ENCODE measurements around the gene CORO2B.
A peak's percentile ranks its signal among the peaks of the same experiment; 100 is the strongest.

Gene CORO2B

DNA sequence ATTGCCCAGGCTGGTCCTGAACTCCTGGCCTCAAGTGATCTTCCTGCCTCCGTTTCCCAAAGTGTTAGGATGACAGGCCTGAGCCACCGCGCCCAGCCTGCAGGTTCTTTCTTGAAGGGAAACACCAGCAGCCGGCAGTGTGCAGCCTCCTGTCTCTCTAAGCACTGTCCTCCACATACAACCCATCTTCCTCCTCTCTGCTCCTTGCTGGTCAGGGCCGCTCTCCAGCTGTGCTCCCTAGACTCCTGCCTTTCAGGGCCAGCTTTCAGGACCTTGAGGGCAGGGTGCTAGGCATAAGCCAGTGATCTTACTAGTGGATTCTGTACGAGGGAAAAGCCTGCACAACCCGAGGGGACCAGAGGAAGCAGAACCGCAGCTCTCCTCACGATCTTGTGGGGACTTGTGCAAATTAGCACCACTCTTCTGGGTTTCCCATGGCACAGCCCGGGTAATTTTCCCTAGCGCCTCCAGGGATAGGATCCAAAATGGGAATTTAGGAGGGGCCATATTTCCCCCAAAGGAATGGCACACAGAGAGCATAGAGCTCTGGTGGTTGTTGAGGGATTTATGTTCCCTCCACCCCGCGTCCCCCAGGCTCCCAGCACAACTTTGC is 18.2 kb upstream of the CORO2B start:
- peak; percentile 42 for DNase-seq
- TF ChIP-seq, protein P1, sequence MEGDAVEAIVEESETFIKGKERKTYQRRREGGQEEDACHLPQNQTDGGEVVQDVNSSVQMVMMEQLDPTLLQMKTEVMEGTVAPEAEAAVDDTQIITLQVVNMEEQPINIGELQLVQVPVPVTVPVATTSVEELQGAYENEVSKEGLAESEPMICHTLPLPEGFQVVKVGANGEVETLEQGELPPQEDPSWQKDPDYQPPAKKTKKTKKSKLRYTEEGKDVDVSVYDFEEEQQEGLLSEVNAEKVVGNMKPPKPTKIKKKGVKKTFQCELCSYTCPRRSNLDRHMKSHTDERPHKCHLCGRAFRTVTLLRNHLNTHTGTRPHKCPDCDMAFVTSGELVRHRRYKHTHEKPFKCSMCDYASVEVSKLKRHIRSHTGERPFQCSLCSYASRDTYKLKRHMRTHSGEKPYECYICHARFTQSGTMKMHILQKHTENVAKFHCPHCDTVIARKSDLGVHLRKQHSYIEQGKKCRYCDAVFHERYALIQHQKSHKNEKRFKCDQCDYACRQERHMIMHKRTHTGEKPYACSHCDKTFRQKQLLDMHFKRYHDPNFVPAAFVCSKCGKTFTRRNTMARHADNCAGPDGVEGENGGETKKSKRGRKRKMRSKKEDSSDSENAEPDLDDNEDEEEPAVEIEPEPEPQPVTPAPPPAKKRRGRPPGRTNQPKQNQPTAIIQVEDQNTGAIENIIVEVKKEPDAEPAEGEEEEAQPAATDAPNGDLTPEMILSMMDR (IDR thresholded peaks at IDR 0.05; ENCODE audit: low read depth, low read length): peak; percentile 20; the same call in 1 of the 2 replicates
- H3K27ac ChIP-seq: no peak overlapping the region; the same call in 1 of the 2 replicates
- H3K9me3 ChIP-seq (ENCODE audit: severe bottlenecking): no peaks in the 10 kb centered on the region
- H3K27me3 ChIP-seq (ENCODE audit: insufficient read depth, low read depth, severe bottlenecking): no peaks in the 10 kb centered on the region
- no peak overlapping the region; the same call in 1 of the 2 replicates for H3K4me3 ChIP-seq (ENCODE audit: low read depth, low read length)
- no peaks in the 10 kb centered on the region for H3K36me3 ChIP-seq

DNA sequence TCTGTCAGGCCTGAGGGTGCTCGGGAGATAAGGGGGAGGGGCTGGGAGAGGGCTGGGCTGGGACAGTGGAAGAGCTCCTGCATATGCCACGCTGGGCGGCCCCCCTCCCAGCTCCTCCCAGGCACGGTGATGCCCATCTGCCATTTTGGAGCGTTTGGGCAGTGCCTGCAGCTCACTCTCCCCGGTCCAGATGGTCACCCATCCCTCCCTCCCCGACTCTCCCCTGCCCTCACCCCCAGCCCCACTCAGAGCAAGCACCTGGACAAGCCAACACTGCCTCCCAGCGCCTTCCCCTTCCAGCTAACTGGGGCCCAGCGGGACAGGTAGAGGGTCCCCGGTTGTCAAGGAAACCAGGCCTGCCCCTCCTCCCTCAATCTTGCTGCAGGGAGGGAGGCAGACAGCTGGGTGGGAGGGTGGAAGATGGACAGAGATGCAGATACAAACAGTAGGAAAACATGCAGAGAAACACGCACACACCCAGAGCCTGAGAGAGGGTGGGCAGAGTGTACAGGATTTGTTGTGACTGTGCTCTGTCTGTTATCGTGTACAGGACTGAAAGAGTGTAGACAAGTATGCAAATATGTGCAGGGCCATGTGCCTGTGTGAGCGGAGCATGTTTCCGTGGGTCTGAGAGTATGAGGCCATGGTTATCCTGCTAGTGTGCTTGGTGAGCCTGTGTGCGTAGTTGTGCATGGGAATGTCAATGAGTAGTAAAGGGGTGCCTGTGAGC is 17.5 kb upstream of the CORO2B start:
- H3K36me3 ChIP-seq: no peaks in the 10 kb centered on the region
- TF ChIP-seq, protein P1 (IDR thresholded peaks at IDR 0.05; ENCODE audit: low read depth, low read length): no peak
- no peak overlapping the region; the same call in 1 of the 2 replicates for H3K27ac ChIP-seq
- no peaks in the 10 kb centered on the region for H3K9me3 ChIP-seq (ENCODE audit: severe bottlenecking)
- no peaks in the 10 kb centered on the region for H3K27me3 ChIP-seq (ENCODE audit: insufficient read depth, low read depth, severe bottlenecking)
- no peak overlapping the region for H3K4me3 ChIP-seq (ENCODE audit: low read depth, low read length)
- no peak for DNase-seq

- DNase-seq: no peak
- H3K36me3 ChIP-seq: no peaks in the 10 kb centered on the region
- H3K4me3 ChIP-seq (ENCODE audit: low read depth, low read length): no peak overlapping the region
- H3K9me3 ChIP-seq (ENCODE audit: severe bottlenecking): no peaks in the 10 kb centered on the region
- no peak overlapping the region for H3K27ac ChIP-seq
- H3K27me3 ChIP-seq (ENCODE audit: insufficient read depth, low read depth, severe bottlenecking): no peaks in the 10 kb centered on the region
- TF ChIP-seq, protein P1 (IDR thresholded peaks at IDR 0.05; ENCODE audit: low read depth, low read length): no peak
These were observed 16.9 kb upstream of the CORO2B start for GRCh38 chr15:68561901-68562300.

- Histone ChIP-seq H3K36me3 (no peaks in the 10 kb centered on the region), H3K4me3 (ENCODE audit: low read depth, low read length) (no peak overlapping the region), H3K27me3 (ENCODE audit: insufficient read depth, low read depth, severe bottlenecking) (no peaks in the 10 kb centered on the region), H3K9me3 (ENCODE audit: severe bottlenecking) (no peaks in the 10 kb centered on the region), H3K27ac (no peak overlapping the region)
- TF ChIP-seq, protein P1 (IDR thresholded peaks at IDR 0.05; ENCODE audit: low read depth, low read length): no peak
- DNase-seq: no peak
These were observed 14.6 kb upstream of the CORO2B start for GRCh38 chr15:68564173-68564572.

GRCh38 chr15:68565234-68565633 is 13.6 kb upstream of the CORO2B start:
- Histone ChIP-seq H3K4me3 (ENCODE audit: low read depth, low read length) (no peak overlapping the region), H3K36me3 (no peaks in the 10 kb centered on the region), H3K9me3 (ENCODE audit: severe bottlenecking) (no peaks in the 10 kb centered on the region), H3K27ac (no peak overlapping the region), H3K27me3 (ENCODE audit: insufficient read depth, low read depth, severe bottlenecking) (no peaks in the 10 kb centered on the region)
- TF ChIP-seq, protein P1 (IDR thresholded peaks at IDR 0.05; ENCODE audit: low read depth, low read length): no peak
- DNase-seq: no peak

Measured in WERI-Rb-1 (cell line).